Activated CD8-positive, alpha-beta T cell treated with anti-CD3 and anti-CD28 coated beads for 36 hours (primary cell): ENCODE data around the gene DDC. TPM values are rescaled to one million over a fixed set of nuclear protein-coding genes. Genes with fewer than 3 reads are reported as not detected.
A peak's percentile ranks its signal among the peaks of the same experiment; 100 is the strongest.

Experiments used
- ATAC-seq: fragments of 200-7000 bp; cut with Tn5 transposase; one replicate; pipeline ENCODE4 v1.10.0; 2021; ENCODE audit warnings: mild to moderate bottlenecking, moderate library complexity
- CTCF ChIA-PET: fragments of 350-600 bp; sonication (Branson Sonifier 250); formaldehyde crosslinking; loops from one replicate; lab custom pipeline; 2021; ENCODE audit warnings: antibody characterized with exemption; lab: Charles Lee
- POLR2A ChIA-PET: fragments of 350-600 bp; sonication (Branson Sonifier 250); formaldehyde crosslinking; loops from one replicate; lab custom pipeline; 2021; ENCODE audit warnings: antibody characterized with exemption; lab: Charles Lee
- DNase-seq: peaks from one replicate; pipeline ENCODE4 v3.0.0-alpha.2; 2020
- H3K27ac Mint-ChIP-seq: one replicate; pipeline ENCODE4 v1.8.0; 2021; ENCODE audit warnings: mild to moderate bottlenecking, mixed read lengths
- H3K27me3 Mint-ChIP-seq: one replicate; pipeline ENCODE4 v1.8.0; 2021; ENCODE audit warnings: mixed read lengths
- H3K36me3 Mint-ChIP-seq: one replicate; pipeline ENCODE4 v1.8.0; 2021; ENCODE audit warnings: low read depth, mixed read lengths
- H3K4me1 Mint-ChIP-seq: one replicate; pipeline ENCODE4 v1.8.0; 2021; ENCODE audit warnings: low read depth, mixed read lengths
- H3K4me3 Mint-ChIP-seq: one replicate; pipeline ENCODE4 v1.8.0; 2021; ENCODE audit warnings: mild to moderate bottlenecking, moderate library complexity, mixed read lengths
- H3K9me3 Mint-ChIP-seq: one replicate; pipeline ENCODE4 v1.8.0; 2021; ENCODE audit warnings: mixed read lengths
- CTCF ChIP-seq: fragments of 200-600 bp; IDR thresholded peaks from one replicate; pipeline ENCODE4 v1.8.0; 2022; ENCODE audit warnings: antibody characterized with exemption, mild to moderate bottlenecking
- intact Hi-C: fragments of 100-400 bp; cut with micrococcal nuclease; formaldehyde crosslinking; loops from one replicate; pipeline ENCODE4 v1.10.0; 2022
- total RNA-seq, 2 experiments: library from RNA; stranded (reverse); gene quantifications; one replicate each; pipeline ENCODE4 v1.2.3, GENCODE V29; 2021

Gene DDC
- total RNA-seq, 2 experiments from 2014 or later: 0.36 to 1.2 TPM

GRCh38 chr7:50598460-50599343, 33.5 kb upstream of the DDC start:
- no peak for ATAC-seq
- Mint-ChIP-seq H3K27ac (no peak overlapping the region), H3K27me3 (no peaks in the 10 kb centered on the region), H3K36me3 (no peaks in the 10 kb centered on the region), H3K4me3 (no peak overlapping the region), H3K4me1 (peaks cover 15% of the 10 kb centered on the region), H3K9me3 (no peaks in the 10 kb centered on the region)
- ChIA-PET CTCF (interaction anchor here (1.0 to 5.5 kb wide), 4 partner anchors 14 to 492 kb away, joined by 3 to 22 read pairs (median 9); no protein-coding TSS in a partner anchor), POLR2A (no interaction called here)
- intact Hi-C loops: no loop called here
- TF ChIP-seq CTCF: no peak
- DNase-seq: no peak

- peaks cover 15% of the 10 kb centered on the region for H3K4me1 Mint-ChIP-seq
- no peak overlapping the region for H3K27ac Mint-ChIP-seq
- H3K9me3 Mint-ChIP-seq: no peaks in the 10 kb centered on the region
- ATAC-seq: no peak
- no peaks in the 10 kb centered on the region for H3K36me3 Mint-ChIP-seq
- ChIA-PET POLR2A (no interaction called here), CTCF (interaction anchor here (1.0 to 5.5 kb wide), 6 partner anchors 8 to 129 kb away, joined by 3 to 22 read pairs (median 3); no protein-coding TSS in a partner anchor)
- H3K4me3 Mint-ChIP-seq: no peak overlapping the region
- intact Hi-C loops: no loop called here
- no peak for DNase-seq
- TF ChIP-seq CTCF: no peak
- H3K27me3 Mint-ChIP-seq: no peaks in the 10 kb centered on the region
Observed at GRCh38 chr7:50596484-50596883, 31.3 kb upstream of the DDC start.

GRCh38 chr7:50595491-50596102, 30.4 kb upstream of the DDC start:
- Mint-ChIP-seq H3K27ac (no peak overlapping the region), H3K9me3 (no peaks in the 10 kb centered on the region), H3K4me1 (peaks cover 15% of the 10 kb centered on the region), H3K4me3 (no peak overlapping the region), H3K36me3 (no peaks in the 10 kb centered on the region), H3K27me3 (no peaks in the 10 kb centered on the region)
- TF ChIP-seq CTCF: no peak
- intact Hi-C loops: no loop called here
- ChIA-PET POLR2A (no interaction called here), CTCF (interaction anchor here (0.8 to 5.5 kb wide), 8 partner anchors 9 to 567 kb away, joined by 3 to 22 read pairs (median 4); no protein-coding TSS in a partner anchor)
- DNase-seq (peak; percentile 32), ATAC-seq (peak; percentile 74)

- CTCF ChIA-PET: interaction anchor here (0.8 to 5.5 kb wide), 4 partner anchors 14 to 568 kb away, joined by 3 to 22 read pairs (median 8); no protein-coding TSS in a partner anchor
- intact Hi-C loops: no loop called here
- DNase-seq (no peak), ATAC-seq (peak; percentile 68)
- Mint-ChIP-seq H3K36me3 (no peaks in the 10 kb centered on the region), H3K4me3 (no peak overlapping the region), H3K4me1 (peaks cover 15% of the 10 kb centered on the region), H3K9me3 (no peaks in the 10 kb centered on the region), H3K27ac (peak overlapping the region; percentile 31), H3K27me3 (no peaks in the 10 kb centered on the region)
- TF ChIP-seq CTCF: no peak
- POLR2A ChIA-PET: interaction anchor here (1.2 kb wide), 1 partner anchor 30 kb away, joined by 3 read pairs; no protein-coding TSS in a partner anchor
Observed at GRCh38 chr7:50594734-50595485, 29.7 kb upstream of the DDC start.
